Lung (tissue), 12 donors: ENCODE data around the gene C15orf39. TPM values are rescaled to one million over a fixed set of nuclear protein-coding genes. Genes with fewer than 3 reads are reported as not detected.

Experiments
- ATAC-seq: fragments of 200-7000 bp; cut with Tn5 transposase; one replicate; pipeline ENCODE4 v1.9.1; 2020; ENCODE audit warnings: moderate number of reproducible peaks; ENCODE audit not compliant: insufficient read depth, low FRiP score
- DNase-seq, 3 donors: peaks; one replicate each; pipeline ENCODE4 v3.0.0-alpha.2; 2013 to 2017
- H3K27ac ChIP-seq, 2 donors: one replicate each; pipeline ENCODE4 v1.5.1; 2013; ENCODE audit warnings: mild to moderate bottlenecking in 2 of 2, moderate library complexity in 2 of 2, control low read depth in 1 of 2, inconsistent platforms in 1 of 2, low read depth in 1 of 2, low read length in 1 of 2
- H3K27me3 ChIP-seq, 3 donors: one replicate each; pipeline ENCODE4 v1.5.1; 2013; ENCODE audit warnings: low read length in 2 of 3; ENCODE audit not compliant: control insufficient read depth in 3 of 3, insufficient read depth in 3 of 3
- H3K36me3 ChIP-seq, 4 donors: one replicate each; pipeline ENCODE4 v1.5.1; 2013; ENCODE audit warnings: low read length in 4 of 4, mild to moderate bottlenecking in 1 of 4, moderate library complexity in 1 of 4; ENCODE audit not compliant: control insufficient read depth in 4 of 4, insufficient read depth in 4 of 4
- H3K4me1 ChIP-seq, 5 donors: one replicate each; pipeline ENCODE4 v1.5.1; 2013; ENCODE audit warnings: low read length in 5 of 5, mild to moderate bottlenecking in 2 of 5, moderate library complexity in 1 of 5; ENCODE audit not compliant: control insufficient read depth in 5 of 5, insufficient read depth in 5 of 5
- H3K4me3 ChIP-seq: one replicate; pipeline ENCODE4 v1.5.1; 2013; ENCODE audit warnings: mild to moderate bottlenecking, control low read depth, moderate library complexity
- H3K9ac ChIP-seq, 2 donors: one replicate each; pipeline ENCODE4 v1.5.1; 2013; ENCODE audit warnings: low read length in 2 of 2, control low read depth in 1 of 2; ENCODE audit not compliant: insufficient read depth in 1 of 2
- H3K9me3 ChIP-seq, 4 donors: one replicate each; pipeline ENCODE4 v1.5.1; 2013; ENCODE audit warnings: low read length in 3 of 4, mild to moderate bottlenecking in 1 of 4, moderate library complexity in 1 of 4; ENCODE audit not compliant: control insufficient read depth in 4 of 4, insufficient read depth in 3 of 4
- WGBS, 2 donors: extraction: QIAGEN DNeasy Blood & Tissue Kit; methylation state at CpG; one replicate each; pipeline ENCODE4 v1.1.7; 2013; 5-methylcytosine and 5-hydroxymethylcytosine counted together
- polyA plus RNA-seq, 2 donors: library from polyadenylated mRNA; stranded (reverse); fragments of 200-250 nt; gene quantifications; one replicate each; pipeline ENCODE4 v1.2.1, GENCODE V29; 2013
- total RNA-seq, 2 donors: library from RNA; depleted of rRNA in 1 of 2; stranded (reverse); fragments of >200 nt in 1 of 2; gene quantifications; one replicate each; pipeline ENCODE4 v1.2.1, GENCODE V29; 2014 to 2021
- TF ChIP-seq, protein P1 (sequence below): IDR thresholded peaks from 2 replicates; pipeline ENCODE4 v1.5.1; 2012; ENCODE audit warnings: mild to moderate bottlenecking; ENCODE audit errors: control extremely low read depth, extremely low read depth
- donor health status: control.
- donor health status: control.
- donor health status: Bipolar disorder and iron deficiency.
- donor health status: healthy.
- donor health status: DM: yes; HTN: yes; CAD: no.

C15orf39 gene
- total and polyA plus RNA-seq, 4 donors, result 13.1 to 57.7 (median 25.6) TPM

GRCh38 chr15:75213768-75214221 is 12.1 kb downstream of the C15orf39 start:
- no peak overlapping the region for H3K4me3 ChIP-seq
- no peaks in the 10 kb centered on the region for H3K27me3 ChIP-seq
- H3K9ac ChIP-seq, result no peak overlapping the region
- H3K36me3 ChIP-seq, result peaks cover 6 to 55% (median 16%) of the 10 kb centered on the region in 4 donors
- DNase-seq (no peak), ATAC-seq (no peak)
- 91 to 95% methylated on average over 9 of the region's 9 CpGs for WGBS, 2 donors
- TF ChIP-seq, protein P1, sequence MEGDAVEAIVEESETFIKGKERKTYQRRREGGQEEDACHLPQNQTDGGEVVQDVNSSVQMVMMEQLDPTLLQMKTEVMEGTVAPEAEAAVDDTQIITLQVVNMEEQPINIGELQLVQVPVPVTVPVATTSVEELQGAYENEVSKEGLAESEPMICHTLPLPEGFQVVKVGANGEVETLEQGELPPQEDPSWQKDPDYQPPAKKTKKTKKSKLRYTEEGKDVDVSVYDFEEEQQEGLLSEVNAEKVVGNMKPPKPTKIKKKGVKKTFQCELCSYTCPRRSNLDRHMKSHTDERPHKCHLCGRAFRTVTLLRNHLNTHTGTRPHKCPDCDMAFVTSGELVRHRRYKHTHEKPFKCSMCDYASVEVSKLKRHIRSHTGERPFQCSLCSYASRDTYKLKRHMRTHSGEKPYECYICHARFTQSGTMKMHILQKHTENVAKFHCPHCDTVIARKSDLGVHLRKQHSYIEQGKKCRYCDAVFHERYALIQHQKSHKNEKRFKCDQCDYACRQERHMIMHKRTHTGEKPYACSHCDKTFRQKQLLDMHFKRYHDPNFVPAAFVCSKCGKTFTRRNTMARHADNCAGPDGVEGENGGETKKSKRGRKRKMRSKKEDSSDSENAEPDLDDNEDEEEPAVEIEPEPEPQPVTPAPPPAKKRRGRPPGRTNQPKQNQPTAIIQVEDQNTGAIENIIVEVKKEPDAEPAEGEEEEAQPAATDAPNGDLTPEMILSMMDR, result no peak
- H3K27ac ChIP-seq, result no peak overlapping the region
- peaks cover 0 to 6% (median 0%) of the 10 kb centered on the region in 5 donors for H3K4me1 ChIP-seq
- no peaks in the 10 kb centered on the region for H3K9me3 ChIP-seq

GRCh38 chr15:75214293-75215096 is 12.8 kb downstream of the C15orf39 start:
- Histone ChIP-seq H3K4me3 (no peak overlapping the region), H3K27ac (no peak overlapping the region), H3K36me3 (peaks cover 4 to 48% (median 9%) of the 10 kb centered on the region in 4 donors), H3K9ac (no peak overlapping the region), H3K9me3 (no peaks in the 10 kb centered on the region), H3K27me3 (no peaks in the 10 kb centered on the region), H3K4me1 (peaks cover 0 to 6% (median 0%) of the 10 kb centered on the region in 5 donors)
- DNase-seq (no peak), ATAC-seq (no peak)
- WGBS, 2 donors, result 76 to 78% methylated on average over 12 to 13 of the region's 13 CpGs
- TF ChIP-seq, protein P1, result no peak

- Histone ChIP-seq H3K27ac (no peak overlapping the region), H3K36me3 (peaks cover 4 to 39% (median 9%) of the 10 kb centered on the region in 4 donors), H3K9me3 (no peaks in the 10 kb centered on the region), H3K4me3 (no peak overlapping the region), H3K9ac (no peak overlapping the region), H3K4me1 (peaks cover 0 to 6% (median 0%) of the 10 kb centered on the region in 5 donors), H3K27me3 (no peaks in the 10 kb centered on the region)
- no peak for ATAC-seq
- no peak for DNase-seq
- TF ChIP-seq, protein P1, result no peak
- 88 to 92% methylated on average over 5 of the region's 5 CpGs for WGBS, 2 donors
Observed at GRCh38 chr15:75215107-75216004, 13.7 kb downstream of the C15orf39 start.
